Measurements from ENCODE around the gene PTPRCAP.

DNA sequence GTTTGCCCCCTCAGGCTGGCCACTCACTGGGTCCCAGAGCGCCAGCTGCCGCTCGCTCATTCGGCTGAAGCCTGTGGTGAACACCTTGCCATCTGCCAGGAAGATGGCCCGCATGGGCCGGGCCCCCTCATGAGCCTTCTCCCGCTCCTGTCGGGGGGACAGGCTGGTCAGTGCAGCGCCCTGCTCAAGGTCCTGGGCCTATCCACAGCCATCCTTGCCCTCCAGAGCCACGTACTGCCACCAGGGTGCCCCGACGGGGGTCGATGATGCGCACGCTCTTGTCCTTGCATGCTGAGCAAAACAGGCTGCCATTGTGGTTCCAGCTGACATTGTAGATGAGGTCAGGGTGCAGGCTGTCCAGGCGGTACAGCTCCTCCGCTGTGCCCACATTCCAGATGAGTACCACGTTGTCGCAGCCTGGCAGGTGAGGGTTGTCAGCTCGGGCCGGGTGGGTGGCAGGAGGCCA is 3.6 kb upstream of the PTPRCAP start:
- TF ChIP-seq EZH2 (IDR thresholded peaks at IDR 0.05) (no peak), POLR2AphosphoS5 (IDR thresholded peaks at IDR 0.05; ENCODE audit: borderline replicate concordance, low read depth, low read length) (no peak), FOXP2 (optimal IDR thresholded peaks at IDR 0.05; ENCODE audit: control extremely low read depth, extremely low read length, insufficient read depth) (no peak)

All from SK-N-MC (cell line).